M059J (cell line): ENCODE measurements around the gene COPG1. TPM values are rescaled to one million over a fixed set of nuclear protein-coding genes. Genes with fewer than 3 reads are reported as not detected.
"Not testable (repeated sequence)": the region's sequence is repeated elsewhere in the genome, so short reads cannot be mapped to it uniquely, and the experiment has no call there.

Experiments
- DNase-seq: peaks from one replicate; pipeline ENCODE4 v3.0.0-alpha.2; 2012; ENCODE audit warnings: low read depth
- total RNA-seq: library from RNA; depleted of rRNA; stranded (reverse); fragments of >200 nt; shearing (Covaris generic); gene quantifications from 2 replicates; pipeline ENCODE4 v1.2.3, GENCODE V29; 2014; rRNA removed

COPG1 gene, protein sequence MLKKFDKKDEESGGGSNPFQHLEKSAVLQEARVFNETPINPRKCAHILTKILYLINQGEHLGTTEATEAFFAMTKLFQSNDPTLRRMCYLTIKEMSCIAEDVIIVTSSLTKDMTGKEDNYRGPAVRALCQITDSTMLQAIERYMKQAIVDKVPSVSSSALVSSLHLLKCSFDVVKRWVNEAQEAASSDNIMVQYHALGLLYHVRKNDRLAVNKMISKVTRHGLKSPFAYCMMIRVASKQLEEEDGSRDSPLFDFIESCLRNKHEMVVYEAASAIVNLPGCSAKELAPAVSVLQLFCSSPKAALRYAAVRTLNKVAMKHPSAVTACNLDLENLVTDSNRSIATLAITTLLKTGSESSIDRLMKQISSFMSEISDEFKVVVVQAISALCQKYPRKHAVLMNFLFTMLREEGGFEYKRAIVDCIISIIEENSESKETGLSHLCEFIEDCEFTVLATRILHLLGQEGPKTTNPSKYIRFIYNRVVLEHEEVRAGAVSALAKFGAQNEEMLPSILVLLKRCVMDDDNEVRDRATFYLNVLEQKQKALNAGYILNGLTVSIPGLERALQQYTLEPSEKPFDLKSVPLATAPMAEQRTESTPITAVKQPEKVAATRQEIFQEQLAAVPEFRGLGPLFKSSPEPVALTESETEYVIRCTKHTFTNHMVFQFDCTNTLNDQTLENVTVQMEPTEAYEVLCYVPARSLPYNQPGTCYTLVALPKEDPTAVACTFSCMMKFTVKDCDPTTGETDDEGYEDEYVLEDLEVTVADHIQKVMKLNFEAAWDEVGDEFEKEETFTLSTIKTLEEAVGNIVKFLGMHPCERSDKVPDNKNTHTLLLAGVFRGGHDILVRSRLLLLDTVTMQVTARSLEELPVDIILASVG
- 203 and 347 TPM in 2 replicates for total RNA-seq

GRCh38 chr3:129249284-129250065, at the start of gene COPG1:
Gene COPG1 (plus strand): TSS chr3:129249606. CDS start chr3:129249710, 104 bp downstream.
- DNase-seq = peak; percentile 92

DNA sequence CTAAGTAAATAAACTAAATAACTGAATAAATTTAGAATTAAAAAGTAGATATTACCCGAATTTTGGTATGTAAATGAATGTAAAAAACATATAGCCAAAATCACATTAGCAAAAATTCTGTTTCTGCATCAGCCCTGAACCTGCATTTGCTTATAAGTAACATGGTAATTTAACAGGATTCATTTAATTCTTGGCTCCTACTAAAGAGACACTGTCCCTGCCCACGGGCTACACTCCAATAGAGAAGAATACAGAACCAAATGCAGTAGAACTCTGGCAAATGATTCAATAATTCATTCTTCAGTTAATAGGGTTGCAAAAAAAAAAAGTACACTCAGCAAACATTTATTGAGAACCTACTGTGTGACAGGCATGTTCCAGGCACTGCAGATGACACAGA, 44.9 kb upstream of the COPG1 start:
- DNase-seq = no peak

GRCh38 chr3:129205109-129205832, 44.1 kb upstream of the COPG1 start:
- DNase-seq = no peak

- DNase-seq = no peak
These were observed 41.9 kb upstream of the COPG1 start for GRCh38 chr3:129207479-129207878.

DNA sequence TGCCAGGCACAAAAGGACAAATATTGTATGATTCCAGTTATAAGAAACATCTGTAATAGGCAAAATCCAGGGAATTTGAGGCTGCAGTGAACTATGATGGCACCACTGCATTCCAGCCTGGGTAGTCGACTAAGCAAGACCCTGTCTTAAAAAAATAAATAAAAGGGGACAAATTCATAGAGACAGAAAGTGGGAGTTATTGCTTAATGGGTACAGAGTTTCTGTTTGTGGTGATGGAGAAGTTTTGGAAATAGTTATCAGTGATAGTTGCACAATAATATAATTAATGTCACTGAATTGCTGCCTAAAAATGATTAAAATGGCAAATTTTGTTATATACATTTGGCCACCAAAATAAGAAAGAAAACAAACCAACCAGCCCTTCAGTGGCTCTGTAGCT, 38.1 kb upstream of the COPG1 start:
- no peak for DNase-seq

DNA sequence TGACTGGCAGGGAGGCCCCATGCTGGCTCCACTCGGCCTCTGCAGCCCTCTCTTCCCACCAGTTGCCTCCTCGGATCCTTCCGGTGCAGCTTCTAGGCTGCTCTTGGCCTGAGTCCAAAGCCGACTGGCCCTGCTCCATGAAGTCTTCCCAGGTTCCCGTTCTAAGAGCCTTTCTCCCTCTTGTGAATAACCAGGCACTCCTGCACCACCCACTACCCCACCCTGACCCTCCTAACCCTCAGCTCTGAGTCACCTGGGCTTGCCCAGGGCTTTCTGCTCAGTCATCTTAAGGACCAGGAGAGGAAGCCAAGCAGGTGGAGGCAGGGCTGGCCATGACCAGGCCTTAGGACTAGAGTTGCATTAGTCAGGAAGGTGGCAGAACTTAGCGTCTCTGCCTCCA, 37.6 kb upstream of the COPG1 start:
- peak; percentile 99 for DNase-seq

GRCh38 chr3:129213238-129213637, 36.2 kb upstream of the COPG1 start:
- DNase-seq = no peak

GRCh38 chr3:129218742-129219141, 30.7 kb upstream of the COPG1 start:
- no peak for DNase-seq

- DNase-seq = not testable (repeated sequence)
These were observed 25.0 kb upstream of the COPG1 start for GRCh38 chr3:129224387-129224786.

DNA sequence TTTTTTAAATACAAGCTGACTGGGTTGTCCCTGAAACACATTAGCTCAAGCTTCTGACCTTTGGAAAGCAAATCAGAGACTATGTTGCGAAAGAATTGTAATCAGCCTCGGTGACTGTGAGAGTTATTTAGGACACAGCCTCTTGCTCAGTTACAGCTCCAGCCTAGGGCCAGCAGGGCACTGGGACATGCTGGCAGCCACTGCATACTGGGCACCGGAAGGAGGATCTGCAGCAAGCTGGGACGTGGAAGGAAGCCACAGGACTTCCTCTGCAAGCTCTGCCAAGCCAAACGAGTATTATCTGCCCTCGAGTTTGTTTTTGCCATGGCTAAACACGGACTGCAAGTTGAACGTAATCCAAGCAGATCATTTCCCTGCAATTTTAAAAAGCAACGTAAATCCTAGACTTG, 24.4 kb upstream of the COPG1 start:
- peak; percentile 92 for DNase-seq

DNA sequence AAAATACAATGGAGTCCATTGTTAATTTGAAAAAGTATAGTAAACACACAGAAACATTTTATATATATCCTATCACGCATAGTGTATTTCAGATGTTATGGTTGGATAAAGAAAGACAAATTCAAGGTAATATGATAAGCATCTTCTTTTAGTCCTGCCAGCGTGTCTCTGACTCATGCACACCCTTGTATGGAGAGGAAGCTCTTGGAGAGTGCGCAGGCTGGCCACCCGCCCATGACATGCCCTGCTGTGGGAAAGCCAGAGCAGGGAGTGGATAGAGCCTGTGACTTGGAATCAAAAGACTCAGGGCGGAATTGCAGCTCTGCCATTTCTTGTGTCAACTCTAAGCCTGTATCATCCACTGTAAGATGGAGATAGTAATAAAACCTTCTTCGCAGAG, 23.0 kb upstream of the COPG1 start:
- peak; percentile 99 for DNase-seq

GRCh38 chr3:129228891-129229585, 20.4 kb upstream of the COPG1 start:
- DNase-seq = peak; percentile 94

- peak; percentile 96 for DNase-seq
These were observed 18.9 kb upstream of the COPG1 start for GRCh38 chr3:129230311-129231019.

- DNase-seq = peak; percentile 84
These were observed 17.9 kb upstream of the COPG1 start for GRCh38 chr3:129231331-129232119.

DNA sequence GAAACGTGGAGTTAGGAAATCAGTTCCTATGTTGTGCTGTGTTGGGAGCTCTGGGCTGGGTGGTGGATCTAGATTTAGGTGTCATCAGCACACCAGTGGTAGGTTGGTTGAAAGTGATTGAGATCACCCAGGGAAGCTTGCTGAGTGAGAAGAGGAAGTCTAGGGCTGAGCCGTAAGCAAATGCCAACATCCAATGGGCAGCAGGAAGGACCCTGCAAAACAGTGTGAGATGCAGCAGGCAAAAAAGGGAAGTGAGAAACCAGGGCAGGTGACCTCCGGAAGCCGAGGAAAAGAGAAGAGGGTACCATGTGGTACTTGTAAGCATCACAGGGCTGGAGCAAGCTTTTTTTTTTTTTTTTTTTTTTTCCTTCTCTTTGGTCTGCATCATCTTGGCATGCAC, 15.9 kb upstream of the COPG1 start:
- DNase-seq = no peak

GRCh38 chr3:129234441-129234840, 15.0 kb upstream of the COPG1 start:
- DNase-seq = no peak

DNA sequence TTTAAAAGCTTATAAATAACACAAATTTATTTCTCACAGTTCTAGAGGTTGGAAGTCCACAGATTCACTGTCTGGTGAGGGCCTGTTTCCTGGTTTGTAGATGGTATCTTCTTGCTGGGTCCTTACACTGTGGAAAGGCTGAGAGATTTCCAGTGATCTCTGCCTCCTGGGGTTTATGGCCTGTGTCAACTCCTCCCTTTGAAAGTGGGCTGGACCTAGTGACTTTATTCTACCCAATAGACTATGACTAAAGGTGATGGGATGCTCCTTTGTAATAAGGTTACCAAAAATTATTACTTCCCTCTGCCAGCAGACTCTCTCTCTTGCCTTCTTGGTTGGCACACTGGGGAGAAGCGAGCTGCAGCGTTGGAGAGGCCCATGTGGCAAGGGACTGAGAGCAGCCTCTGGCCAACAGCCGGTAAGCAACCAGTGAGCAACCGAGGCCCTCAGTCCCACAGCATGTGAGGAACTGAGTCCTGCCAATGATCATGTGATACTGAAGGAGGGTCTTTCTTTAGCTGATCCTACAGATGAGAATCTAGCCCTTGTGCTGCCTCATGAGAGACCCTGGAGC, 14.0 kb upstream of the COPG1 start:
- no peak for DNase-seq

DNA sequence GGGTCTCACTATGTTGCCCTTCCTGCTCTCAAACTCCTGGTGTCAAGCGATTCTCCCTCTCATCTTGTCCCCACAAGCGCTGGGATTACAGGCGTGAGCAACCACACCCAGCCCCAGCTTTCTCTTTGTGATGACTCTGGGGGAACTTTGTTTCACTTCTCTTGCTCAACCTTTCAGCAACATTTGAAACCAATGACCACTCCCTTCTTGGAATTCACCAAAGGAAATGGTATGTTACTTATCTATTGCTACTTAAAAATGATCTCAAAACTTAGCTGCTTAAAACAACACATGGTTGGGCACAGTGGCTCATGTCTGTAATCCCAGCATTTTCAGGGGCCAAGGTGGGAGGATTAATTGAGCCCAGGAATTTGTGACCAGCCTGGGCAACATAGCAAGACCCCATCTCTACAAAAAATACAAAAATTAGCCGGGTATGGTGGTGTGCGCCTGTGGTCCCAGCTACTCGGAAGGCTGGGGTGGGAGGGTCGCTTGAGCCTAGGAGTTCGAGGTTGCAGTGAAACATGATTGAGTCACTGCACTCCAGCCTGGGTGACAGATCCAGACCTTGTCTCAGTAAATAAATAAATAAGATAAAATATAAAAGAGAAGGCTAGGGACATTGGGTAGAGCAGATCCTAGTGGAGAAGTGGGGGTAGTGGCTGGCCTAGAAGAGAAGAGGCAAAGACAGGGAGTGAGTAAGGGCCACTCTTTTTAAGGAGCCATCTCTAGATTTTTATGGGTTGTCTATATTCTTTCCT, 10.3 kb upstream of the COPG1 start:
- no peak for DNase-seq
